SK-N-SH (cell line): ENCODE measurements around the gene C7orf25. TPM values are rescaled to one million over a fixed set of nuclear protein-coding genes. Genes with fewer than 3 reads are reported as not detected.

ENCODE experiments used
- CTCF ChIA-PET: fragments of 300-600, 350-600 bp; formaldehyde crosslinking; extraction: SDS; loops from one replicate; lab custom pipeline; 2021; lab: Yijun Ruan, JAX
- POLR2A ChIA-PET: fragments of 350-600 bp; sonication (Branson Sonifier 250); formaldehyde crosslinking; extraction: SDS; loops from one replicate; lab custom pipeline; 2020; ENCODE audit warnings: antibody characterized with exemption, inconsistent platforms; lab: Yijun Ruan, JAX
- DNase-seq: peaks from one replicate; pipeline ENCODE4 v3.0.0; 2012
- H2AFZ ChIP-seq: fragments of 200-600 bp; sonication (generic); 2 replicates; pipeline ENCODE4 v1.8.1; 2016; ENCODE audit warnings: antibody characterized with exemption, mild to moderate bottlenecking, low read depth
- H3F3A ChIP-seq: fragments of 200-600 bp; sonication (generic); replicated peaks from 2 replicates; pipeline ENCODE3; 2016; ENCODE audit warnings: antibody characterized with exemption, mild to moderate bottlenecking; ENCODE audit not compliant: insufficient read depth
- H3K27ac ChIP-seq, 2 experiments: fragments of 200-500 bp in 1 of 2; fragments of 200-600 bp in 1 of 2; sonication (Bioruptor generic) in 1 of 2; sonication (generic), shearing (Covaris generic) in 1 of 2; 2 replicates each; pipeline versions ENCODE4 v1.5.1 to v1.6.1; 2014 to 2016; ENCODE audit warnings: low read depth in 2 of 2, inconsistent platforms in 1 of 2, low read length in 1 of 2, mild to moderate bottlenecking in 1 of 2, mixed read lengths in 1 of 2
- H3K27me3 ChIP-seq: fragments of 200-600 bp; sonication (generic), shearing (Covaris generic); 2 replicates; pipeline ENCODE4 v1.6.1; 2016; ENCODE audit warnings: mixed run types; ENCODE audit not compliant: insufficient read depth
- H3K36me3 ChIP-seq, 2 experiments: fragments of 200-500 bp in 1 of 2; fragments of 200-600 bp in 1 of 2; sonication (Bioruptor generic) in 1 of 2; sonication (generic) in 1 of 2; replicated peaks in 1 of 2; 2 replicates each; pipeline versions ENCODE3 to v1.5.1; 2014 to 2016; ENCODE audit warnings: low read length in 1 of 2, mild to moderate bottlenecking in 1 of 2; ENCODE audit not compliant: insufficient read depth in 2 of 2, control insufficient read depth in 1 of 2
- H3K4me1 ChIP-seq, 2 experiments: fragments of 200-500 bp in 1 of 2; fragments of 200-600 bp in 1 of 2; sonication (Bioruptor generic) in 1 of 2; sonication (generic), shearing (Covaris generic) in 1 of 2; 2 replicates each; pipeline versions ENCODE4 v1.5.1 to v1.6.1; 2014 to 2016; ENCODE audit warnings: low read depth in 1 of 2, low read length in 1 of 2, mixed run types in 1 of 2; ENCODE audit not compliant: insufficient read depth in 2 of 2, control insufficient read depth in 1 of 2
- H3K4me2 ChIP-seq: fragments of 200-600 bp; sonication (generic), shearing (Covaris generic); 2 replicates; pipeline ENCODE4 v1.6.1; 2017; ENCODE audit warnings: mixed run types
- H3K4me3 ChIP-seq, 2 experiments: fragments of 200-500 bp in 1 of 2; fragments of 200-600 bp in 1 of 2; sonication (Bioruptor generic) in 1 of 2; sonication (generic), shearing (Covaris generic) in 1 of 2; 2 replicates each; pipeline versions ENCODE4 v1.5.1 to v1.8.1; 2014 to 2016; ENCODE audit warnings: low read depth in 2 of 2, inconsistent platforms in 1 of 2, low read length in 1 of 2, mild to moderate bottlenecking in 1 of 2, mixed read lengths in 1 of 2, moderate library complexity in 1 of 2
- H3K79me2 ChIP-seq: fragments of 200-600 bp; sonication (generic); 2 replicates; pipeline ENCODE4 v1.8.1; 2017; ENCODE audit warnings: mild to moderate bottlenecking; ENCODE audit not compliant: insufficient read depth
- H3K9ac ChIP-seq: fragments of 200-600 bp; sonication (generic); 2 replicates; pipeline ENCODE4 v1.6.1; 2017; ENCODE audit warnings: mixed run types
- H3K9me2 ChIP-seq: fragments of 200-600 bp; sonication (generic); 2 replicates; pipeline ENCODE4 v1.6.1; 2017; ENCODE audit warnings: mixed run types
- H3K9me3 ChIP-seq: fragments of 200-600 bp; sonication (generic); 2 replicates; pipeline ENCODE4 v1.6.1; 2017; ENCODE audit warnings: mixed run types, mild to moderate bottlenecking, moderate library complexity
- H4K20me1 ChIP-seq: fragments of 200-600 bp; sonication (generic); 2 replicates; pipeline ENCODE4 v1.6.1; 2017; ENCODE audit warnings: mild to moderate bottlenecking, mixed run types; ENCODE audit not compliant: insufficient read depth
- CHD2 ChIP-seq: fragments of 150-350 bp; IDR thresholded peaks from 2 replicates; pipeline ENCODE4 v1.6.1; 2018; ENCODE audit warnings: low read length; ENCODE audit not compliant: partially characterized antibody
- ELF1 ChIP-seq: IDR thresholded peaks from 2 replicates; pipeline ENCODE4 v1.4.0; 2012
- EP300 ChIP-seq, 2 experiments: IDR thresholded peaks; 2 replicates each; pipeline versions ENCODE4 v1.4.0 to v1.6.1; 2012; ENCODE audit warnings: borderline replicate concordance in 1 of 2, low read depth in 1 of 2, low read length in 1 of 2
- FOSL2 ChIP-seq: IDR thresholded peaks from 2 replicates; pipeline ENCODE4 v1.4.0; 2012; ENCODE audit warnings: low read depth, mild to moderate bottlenecking, moderate library complexity, borderline replicate concordance
- FOXM1 ChIP-seq: IDR thresholded peaks from 2 replicates; pipeline ENCODE4 v1.4.0; 2012; ENCODE audit warnings: low read depth, mild to moderate bottlenecking
- JUND ChIP-seq: IDR thresholded peaks from 2 replicates; pipeline ENCODE4 v1.4.0; 2012
- MXI1 ChIP-seq: IDR thresholded peaks from 2 replicates; pipeline ENCODE4 v1.6.1; 2012; ENCODE audit warnings: mild to moderate bottlenecking, low read depth, low read length, improper control_type of control experiment
- NFIC ChIP-seq: IDR thresholded peaks from 2 replicates; pipeline ENCODE4 v1.4.0; 2012; ENCODE audit warnings: borderline replicate concordance
- NRF1 ChIP-seq: IDR thresholded peaks from 2 replicates; pipeline ENCODE4 v1.6.1; 2012; ENCODE audit warnings: low read depth, mild to moderate bottlenecking, low read length
- RAD21 ChIP-seq: IDR thresholded peaks from 2 replicates; pipeline ENCODE4 v1.6.1; 2012; ENCODE audit warnings: mild to moderate bottlenecking, low read length
- RCOR1 ChIP-seq: fragments of 150-350 bp; IDR thresholded peaks from 2 replicates; pipeline ENCODE4 v1.6.1; 2017; ENCODE audit warnings: antibody characterized with exemption, low read length
- REST ChIP-seq: IDR thresholded peaks from 2 replicates; pipeline ENCODE4 v1.6.1; 2012; ENCODE audit warnings: mild to moderate bottlenecking, low read depth, low read length, moderate library complexity
- RFX5 ChIP-seq: IDR thresholded peaks from 2 replicates; pipeline ENCODE4 v1.6.1; 2012; ENCODE audit warnings: mild to moderate bottlenecking, improper control_type of control experiment, low read length
- RXRA ChIP-seq: IDR thresholded peaks from 2 replicates; pipeline ENCODE4 v1.4.0; 2012; ENCODE audit warnings: low read depth, mild to moderate bottlenecking, borderline replicate concordance
- SIN3A ChIP-seq: IDR thresholded peaks from 2 replicates; pipeline ENCODE4 v1.6.1; 2012; ENCODE audit warnings: low read depth, mild to moderate bottlenecking, low read length, moderate library complexity, borderline replicate concordance
- TAF1 ChIP-seq: IDR thresholded peaks from 2 replicates; pipeline ENCODE4 v1.6.1; 2012; ENCODE audit warnings: low read depth, mild to moderate bottlenecking, low read length, moderate library complexity, borderline replicate concordance
- TEAD4 ChIP-seq: IDR thresholded peaks from 2 replicates; pipeline ENCODE4 v1.4.0; 2012; ENCODE audit warnings: mild to moderate bottlenecking, borderline replicate concordance; ENCODE audit not compliant: insufficient read depth
- YY1 ChIP-seq: IDR thresholded peaks from 2 replicates; pipeline ENCODE4 v1.4.0; 2012; ENCODE audit warnings: low read depth, mild to moderate bottlenecking
- WGBS: methylation state at CpG from one replicate; pipeline ENCODE4 v1.1.6; 2017; ENCODE audit warnings: low lambda C conversion rate; 5-methylcytosine and 5-hydroxymethylcytosine counted together
- polyA plus RNA-seq, 3 experiments: library from polyadenylated mRNA; depleted of rRNA; stranded (reverse); fragments of >200 nt; gene quantifications; 2 replicates each; pipeline ENCODE4 v1.2.3, GENCODE V29; 2012
- TF ChIP-seq, protein P1 (sequence below): fragments of 200-600 bp; sonication (generic); IDR thresholded peaks from 2 replicates; pipeline ENCODE4 v1.6.1; 2017; ENCODE audit warnings: antibody characterized with exemption, mild to moderate bottlenecking, moderate library complexity

Gene C7orf25
- polyA plus RNA-seq, 1 of the 3 experiments (the other 2 are of a cell fraction), result 6.1 TPM

DNA sequence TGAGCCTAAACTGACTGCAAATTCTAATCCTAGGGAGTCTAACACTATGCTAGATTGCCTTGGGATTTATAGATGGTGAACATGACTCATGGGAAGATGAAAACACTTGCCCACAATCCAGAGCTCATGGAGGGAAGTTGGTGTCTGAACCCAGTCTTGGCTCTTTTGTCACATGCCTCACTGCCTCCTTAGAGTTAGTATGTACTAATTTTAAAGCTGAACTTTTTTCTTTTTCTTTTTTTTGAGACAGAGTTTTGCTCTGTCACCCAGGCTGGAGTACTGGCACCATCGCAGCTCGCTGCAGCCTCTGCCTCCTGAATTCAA lies 34.7 kb upstream of the C7orf25 start:
- Histone ChIP-seq H3K4me1 (no peaks in the 10 kb centered on the region; a peak in 1 of 4 replicates), H3K79me2 (no peaks in the 10 kb centered on the region), H3K9me3 (no peaks in the 10 kb centered on the region), H2AFZ (no peak overlapping the region), H3K27ac (no peak overlapping the region), H4K20me1 (no peaks in the 10 kb centered on the region), H3K9ac (no peak overlapping the region), H3K27me3 (no peaks in the 10 kb centered on the region), H3K4me2 (no peak overlapping the region), H3K4me3 (no peak overlapping the region), H3K36me3 (no peaks in the 10 kb centered on the region), H3K9me2 (no peaks in the 10 kb centered on the region), H3F3A (no peaks in the 10 kb centered on the region)
- no peak for TF ChIP-seq SIN3A
- TF ChIP-seq REST, result no peak
- no peak for TF ChIP-seq ELF1
- TF ChIP-seq YY1, result no peak
- TF ChIP-seq JUND, result no peak
- no peak for TF ChIP-seq NRF1
- no peak for TF ChIP-seq CHD2
- TF ChIP-seq RAD21, result no peak
- no peak for TF ChIP-seq TAF1
- TF ChIP-seq RXRA, result no peak
- TF ChIP-seq RFX5, result no peak
- no peak for TF ChIP-seq EP300 (IDR thresholded peaks at IDR 0.05; ENCODE audit: borderline replicate concordance in 1 of 2, low read depth in 1 of 2, low read length in 1 of 2)
- TF ChIP-seq FOSL2, result no peak
- TF ChIP-seq FOXM1, result no peak
- TF ChIP-seq RCOR1, result no peak
- TF ChIP-seq, protein P1, sequence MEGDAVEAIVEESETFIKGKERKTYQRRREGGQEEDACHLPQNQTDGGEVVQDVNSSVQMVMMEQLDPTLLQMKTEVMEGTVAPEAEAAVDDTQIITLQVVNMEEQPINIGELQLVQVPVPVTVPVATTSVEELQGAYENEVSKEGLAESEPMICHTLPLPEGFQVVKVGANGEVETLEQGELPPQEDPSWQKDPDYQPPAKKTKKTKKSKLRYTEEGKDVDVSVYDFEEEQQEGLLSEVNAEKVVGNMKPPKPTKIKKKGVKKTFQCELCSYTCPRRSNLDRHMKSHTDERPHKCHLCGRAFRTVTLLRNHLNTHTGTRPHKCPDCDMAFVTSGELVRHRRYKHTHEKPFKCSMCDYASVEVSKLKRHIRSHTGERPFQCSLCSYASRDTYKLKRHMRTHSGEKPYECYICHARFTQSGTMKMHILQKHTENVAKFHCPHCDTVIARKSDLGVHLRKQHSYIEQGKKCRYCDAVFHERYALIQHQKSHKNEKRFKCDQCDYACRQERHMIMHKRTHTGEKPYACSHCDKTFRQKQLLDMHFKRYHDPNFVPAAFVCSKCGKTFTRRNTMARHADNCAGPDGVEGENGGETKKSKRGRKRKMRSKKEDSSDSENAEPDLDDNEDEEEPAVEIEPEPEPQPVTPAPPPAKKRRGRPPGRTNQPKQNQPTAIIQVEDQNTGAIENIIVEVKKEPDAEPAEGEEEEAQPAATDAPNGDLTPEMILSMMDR, result no peak
- TF ChIP-seq MXI1, result no peak
- TF ChIP-seq NFIC, result no peak
- TF ChIP-seq TEAD4, result no peak
- DNase-seq, result no peak
- WGBS, result 76% methylated on average over 2 of the region's 2 CpGs
- CTCF ChIA-PET, result interaction anchor here (1.7 kb wide), 1 partner anchor 774 kb away, joined by 5 read pairs; no protein-coding TSS in a partner anchor
- POLR2A ChIA-PET, result no interaction called here
